GM23338 (cell line): Measurements from ENCODE around the gene HCN3. TPM values are rescaled to one million over a fixed set of nuclear protein-coding genes. Genes with fewer than 3 reads are reported as not detected.

Experiments used
- ATAC-seq: fragments of 200-7000 bp; cut with Tn5 transposase; 3 replicates; pipeline ENCODE4 v1.9.1; 2020
- DNase-seq: peaks from one replicate; pipeline ENCODE4 v3.0.0-alpha.2; 2015; ENCODE audit warnings: low spot score
- H2AFZ ChIP-seq: fragments of 200-600 bp; sonication (generic); 2 replicates; pipeline ENCODE4 v1.8.0; 2016; ENCODE audit warnings: antibody characterized with exemption, mild to moderate bottlenecking, moderate library complexity
- H3F3A ChIP-seq: fragments of 200-600 bp; sonication (generic); replicated peaks from 2 replicates; pipeline ENCODE4 v1.8.0; 2017; ENCODE audit warnings: antibody characterized with exemption, mixed run types, low read depth
- H3K27ac ChIP-seq: fragments of 200-600 bp; sonication (generic); 2 replicates; pipeline ENCODE4 v1.6.1; 2016; ENCODE audit warnings: low read depth
- H3K27me3 ChIP-seq: fragments of 200-600 bp; sonication (generic); 2 replicates; pipeline ENCODE4 v1.8.0; 2016; ENCODE audit warnings: mild to moderate bottlenecking, mixed run types, moderate library complexity; ENCODE audit not compliant: insufficient read depth
- H3K36me3 ChIP-seq: fragments of 200-600 bp; sonication (generic); 2 replicates; pipeline ENCODE4 v1.8.0; 2016; ENCODE audit warnings: mild to moderate bottlenecking; ENCODE audit not compliant: insufficient read depth
- H3K4me1 ChIP-seq: fragments of 200-600 bp; sonication (generic); 2 replicates; pipeline ENCODE4 v1.8.0; 2016; ENCODE audit warnings: mild to moderate bottlenecking, moderate library complexity; ENCODE audit not compliant: insufficient read depth
- H3K4me2 ChIP-seq: fragments of 200-600 bp; sonication (generic); 2 replicates; pipeline ENCODE4 v1.7.1; 2017; ENCODE audit warnings: mixed run types
- H3K4me3 ChIP-seq: fragments of 200-600 bp; sonication (generic); 2 replicates; pipeline ENCODE4 v1.6.1; 2016; ENCODE audit warnings: mixed run types
- H3K79me2 ChIP-seq: fragments of 200-600 bp; sonication (generic); replicated peaks from 2 replicates; pipeline ENCODE4 v1.8.0; 2017; ENCODE audit warnings: mild to moderate bottlenecking; ENCODE audit not compliant: insufficient read depth
- H3K9me2 ChIP-seq: fragments of 200-600 bp; sonication (generic); 2 replicates; pipeline ENCODE4 v1.8.0; 2017; ENCODE audit not compliant: insufficient read depth
- H4K20me1 ChIP-seq: fragments of 200-600 bp; sonication (generic); replicated peaks from 2 replicates; pipeline ENCODE4 v1.8.0; 2017; ENCODE audit warnings: mild to moderate bottlenecking; ENCODE audit not compliant: insufficient read depth
- H3K27ac Mint-ChIP-seq: 2 replicates; pipeline ENCODE4 v1.8.0; 2020; ENCODE audit warnings: inconsistent platforms, mild to moderate bottlenecking, moderate library complexity, mixed read lengths
- H3K27me3 Mint-ChIP-seq: 3 replicates; pipeline ENCODE4 v1.8.0; 2022; ENCODE audit warnings: low read depth, mild to moderate bottlenecking, moderate library complexity, mixed read lengths, inconsistent platforms; ENCODE audit not compliant: insufficient read depth, poor library complexity
- H3K36me3 Mint-ChIP-seq: 3 replicates; pipeline ENCODE4 v1.8.0; 2021; ENCODE audit warnings: low read depth, mild to moderate bottlenecking, inconsistent platforms, moderate library complexity, mixed read lengths
- H3K4me1 Mint-ChIP-seq: 3 replicates; pipeline ENCODE4 v1.8.0; 2020; ENCODE audit warnings: mild to moderate bottlenecking, inconsistent platforms, mixed read lengths
- H3K4me3 Mint-ChIP-seq: 3 replicates; pipeline ENCODE4 v1.8.0; 2021; ENCODE audit warnings: moderate library complexity, mild to moderate bottlenecking, inconsistent platforms, mixed read lengths
- H3K9me3 Mint-ChIP-seq: 3 replicates; pipeline ENCODE4 v1.8.0; 2020; ENCODE audit warnings: moderate library complexity, mild to moderate bottlenecking, inconsistent platforms, mixed read lengths
- CREB1 ChIP-seq: fragments of 250-450 bp; sonication (Bioruptor Pico); IDR thresholded peaks from 2 replicates; pipeline ENCODE4 v1.5.0; 2020; ENCODE audit warnings: low read depth, mild to moderate bottlenecking, moderate library complexity
- EZH2 ChIP-seq: fragments of 200-600 bp; sonication (generic); IDR thresholded peaks from one replicate; pipeline ENCODE4 v1.8.0; 2017; ENCODE audit warnings: antibody characterized with exemption, mild to moderate bottlenecking, low read depth; ENCODE audit not compliant: unreplicated experiment
- EZH2phosphoT487 ChIP-seq: fragments of 200-600 bp; sonication (generic); IDR thresholded peaks from one replicate; pipeline ENCODE4 v1.8.1; 2018; ENCODE audit warnings: antibody characterized with exemption; ENCODE audit not compliant: unreplicated experiment
- JUNB ChIP-seq: IDR thresholded peaks from one replicate; pipeline ENCODE4 v1.6.1; 2016; ENCODE audit warnings: antibody characterized with exemption; ENCODE audit not compliant: unreplicated experiment
- NANOG ChIP-seq: IDR thresholded peaks from 2 replicates; pipeline ENCODE4 v1.6.1; 2016; ENCODE audit warnings: antibody characterized with exemption, borderline replicate concordance
- POLR2AphosphoS5 ChIP-seq: IDR thresholded peaks from 2 replicates; pipeline ENCODE4 v1.6.1; 2016; ENCODE audit warnings: antibody characterized with exemption, low read depth
- STAT1 ChIP-seq: IDR thresholded peaks from one replicate; pipeline ENCODE4 v1.6.1; 2016; ENCODE audit warnings: antibody characterized with exemption; ENCODE audit not compliant: unreplicated experiment
- ZNF114 ChIP-seq: fragments of 250-450 bp; sonication (Bioruptor Pico); IDR thresholded peaks from 2 replicates; pipeline ENCODE4 v1.5.0; 2020; ENCODE audit warnings: mild to moderate bottlenecking, moderate library complexity
- ZNF331 ChIP-seq: fragments of 250-450 bp; sonication (Bioruptor Pico); IDR thresholded peaks from 2 replicates; pipeline ENCODE4 v1.5.0; 2020; ENCODE audit warnings: low read depth, mild to moderate bottlenecking, moderate library complexity
- polyA plus RNA-seq: library from polyadenylated mRNA; unstranded; fragments of >200 nt; fragmentation: Nextera tagmentation; extraction: Ambion mirVana; gene quantifications from 2 replicates; pipeline ENCODE4 v1.2.1, GENCODE V29; 2016
- total RNA-seq: library from RNA; depleted of rRNA; stranded (reverse); fragments of >200 nt; shearing (Covaris generic); gene quantifications from 2 replicates; pipeline ENCODE4 v1.2.3, GENCODE V29; 2014
- TF ChIP-seq, protein P1 (sequence below): IDR thresholded peaks from 2 replicates; pipeline ENCODE4 v1.6.1; 2016; ENCODE audit warnings: antibody characterized with exemption
- TF ChIP-seq, protein P2 (sequence below): fragments of 250-450 bp; sonication (Bioruptor Pico); IDR thresholded peaks from 2 replicates; pipeline ENCODE4 v1.5.0; 2020; ENCODE audit warnings: mild to moderate bottlenecking, moderate library complexity

HCN3 gene
- total and polyA plus RNA-seq, 2 experiments from 2014 or later = 3.4 to 4.9 TPM

DNA sequence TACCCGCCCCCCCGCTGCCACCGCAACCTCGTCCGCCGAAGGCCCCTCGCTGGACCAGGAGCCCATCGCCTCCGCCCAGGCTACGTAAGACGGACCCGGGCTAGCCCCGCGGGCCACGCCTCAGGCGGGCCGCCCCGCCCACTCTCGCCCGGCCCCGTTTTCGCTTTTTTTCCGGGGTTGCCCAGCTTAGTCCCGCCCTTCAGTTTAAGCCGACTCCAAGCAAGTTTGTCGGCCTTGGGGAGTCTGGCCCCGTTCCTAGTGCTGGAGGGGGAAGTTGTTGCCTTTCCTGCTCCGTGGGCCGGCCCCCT lies 46.4 kb downstream of the HCN3 start:
- peaks cover 37% of the 10 kb centered on the region for H3F3A ChIP-seq
- H3K4me3 ChIP-seq = peak overlapping the region; percentile 99
- H3K27ac ChIP-seq = peak overlapping the region; percentile 96
- Mint-ChIP-seq H3K27ac (peak overlapping the region; percentile 75; the same call in 1 of the 2 replicates), H3K36me3 (peaks cover 25% of the 10 kb centered on the region), H3K4me1 (peaks cover 41% of the 10 kb centered on the region), H3K9me3 (no peaks in the 10 kb centered on the region), H3K27me3 (peaks cover 18% of the 10 kb centered on the region), H3K4me3 (peak overlapping the region; percentile 95)
- H2AFZ ChIP-seq = peak overlapping the region; percentile 96
- peak; percentile 91 for DNase-seq
- peak; percentile 33 for ATAC-seq
- no peaks in the 10 kb centered on the region for H3K9me2 ChIP-seq
- peak overlapping the region; percentile 99 for H3K4me2 ChIP-seq
- H3K4me1 ChIP-seq = peaks cover 27% of the 10 kb centered on the region
- 0 out of 2 replicates have a peak, but pooled peaks cover 5% of the 10 kb centered on the region for H3K79me2 ChIP-seq
- H3K27me3 ChIP-seq = peaks cover 7% of the 10 kb centered on the region
- H4K20me1 ChIP-seq = peaks cover 3% of the 10 kb centered on the region
- TF ChIP-seq JUNB = no peak
- TF ChIP-seq EZH2 = no peak
- TF ChIP-seq, protein P1, sequence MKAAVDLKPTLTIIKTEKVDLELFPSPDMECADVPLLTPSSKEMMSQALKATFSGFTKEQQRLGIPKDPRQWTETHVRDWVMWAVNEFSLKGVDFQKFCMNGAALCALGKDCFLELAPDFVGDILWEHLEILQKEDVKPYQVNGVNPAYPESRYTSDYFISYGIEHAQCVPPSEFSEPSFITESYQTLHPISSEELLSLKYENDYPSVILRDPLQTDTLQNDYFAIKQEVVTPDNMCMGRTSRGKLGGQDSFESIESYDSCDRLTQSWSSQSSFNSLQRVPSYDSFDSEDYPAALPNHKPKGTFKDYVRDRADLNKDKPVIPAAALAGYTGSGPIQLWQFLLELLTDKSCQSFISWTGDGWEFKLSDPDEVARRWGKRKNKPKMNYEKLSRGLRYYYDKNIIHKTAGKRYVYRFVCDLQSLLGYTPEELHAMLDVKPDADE = no peak
- TF ChIP-seq ZNF331 (CRISPR knock-in tag) = no peak
- no peak for TF ChIP-seq EZH2phosphoT487
- no peak for TF ChIP-seq CREB1 (CRISPR knock-in tag)
- TF ChIP-seq POLR2AphosphoS5 = no peak
- H3K36me3 ChIP-seq = peaks cover 23% of the 10 kb centered on the region

DNA sequence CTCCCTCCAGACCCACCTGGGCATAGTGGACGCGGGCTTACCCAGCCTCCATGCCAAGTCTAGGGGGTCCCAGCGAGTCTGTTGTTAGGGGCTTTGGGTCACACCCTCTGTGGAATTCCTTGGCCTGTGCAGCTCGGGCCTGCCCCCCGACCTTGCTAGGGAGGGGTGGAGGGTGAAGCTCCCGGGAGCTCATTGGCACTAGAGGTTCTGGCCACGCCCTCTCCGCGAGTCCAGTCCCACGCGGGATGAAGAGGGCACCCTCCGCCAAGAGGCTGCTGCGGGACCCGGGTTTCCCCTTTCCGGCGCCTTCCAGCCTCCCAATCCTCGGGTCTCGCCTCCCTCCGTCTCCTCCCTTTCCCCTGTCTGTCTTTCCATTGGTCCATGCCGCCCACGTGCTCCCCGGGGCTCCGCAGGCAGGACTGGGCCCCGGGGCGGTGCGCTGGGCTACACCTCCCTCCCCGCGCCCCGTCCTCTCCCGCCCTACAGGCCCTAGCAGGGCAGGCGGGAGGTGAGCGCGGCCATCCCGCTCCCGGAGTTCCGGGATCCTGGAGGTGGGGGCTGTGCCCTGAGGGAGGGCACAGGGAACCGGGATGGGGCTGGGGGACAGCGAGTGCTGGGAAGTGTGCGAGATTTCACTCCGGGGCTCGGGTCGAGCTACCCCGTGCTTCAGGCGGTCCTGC lies 46.9 kb downstream of the HCN3 start:
- H3K27ac Mint-ChIP-seq = peak overlapping the region; percentile 75; the same call in 1 of the 2 replicates
- peak overlapping the region; percentile 99 for H3K4me3 ChIP-seq
- TF ChIP-seq EZH2phosphoT487 (no peak), ZNF331 (CRISPR knock-in tag) (no peak), STAT1 (no peak), POLR2AphosphoS5 (peak; percentile 85), NANOG (no peak), JUNB (no peak), CREB1 (CRISPR knock-in tag) (no peak), ZNF114 (no peak), EZH2 (no peak)
- TF ChIP-seq, protein P2, sequence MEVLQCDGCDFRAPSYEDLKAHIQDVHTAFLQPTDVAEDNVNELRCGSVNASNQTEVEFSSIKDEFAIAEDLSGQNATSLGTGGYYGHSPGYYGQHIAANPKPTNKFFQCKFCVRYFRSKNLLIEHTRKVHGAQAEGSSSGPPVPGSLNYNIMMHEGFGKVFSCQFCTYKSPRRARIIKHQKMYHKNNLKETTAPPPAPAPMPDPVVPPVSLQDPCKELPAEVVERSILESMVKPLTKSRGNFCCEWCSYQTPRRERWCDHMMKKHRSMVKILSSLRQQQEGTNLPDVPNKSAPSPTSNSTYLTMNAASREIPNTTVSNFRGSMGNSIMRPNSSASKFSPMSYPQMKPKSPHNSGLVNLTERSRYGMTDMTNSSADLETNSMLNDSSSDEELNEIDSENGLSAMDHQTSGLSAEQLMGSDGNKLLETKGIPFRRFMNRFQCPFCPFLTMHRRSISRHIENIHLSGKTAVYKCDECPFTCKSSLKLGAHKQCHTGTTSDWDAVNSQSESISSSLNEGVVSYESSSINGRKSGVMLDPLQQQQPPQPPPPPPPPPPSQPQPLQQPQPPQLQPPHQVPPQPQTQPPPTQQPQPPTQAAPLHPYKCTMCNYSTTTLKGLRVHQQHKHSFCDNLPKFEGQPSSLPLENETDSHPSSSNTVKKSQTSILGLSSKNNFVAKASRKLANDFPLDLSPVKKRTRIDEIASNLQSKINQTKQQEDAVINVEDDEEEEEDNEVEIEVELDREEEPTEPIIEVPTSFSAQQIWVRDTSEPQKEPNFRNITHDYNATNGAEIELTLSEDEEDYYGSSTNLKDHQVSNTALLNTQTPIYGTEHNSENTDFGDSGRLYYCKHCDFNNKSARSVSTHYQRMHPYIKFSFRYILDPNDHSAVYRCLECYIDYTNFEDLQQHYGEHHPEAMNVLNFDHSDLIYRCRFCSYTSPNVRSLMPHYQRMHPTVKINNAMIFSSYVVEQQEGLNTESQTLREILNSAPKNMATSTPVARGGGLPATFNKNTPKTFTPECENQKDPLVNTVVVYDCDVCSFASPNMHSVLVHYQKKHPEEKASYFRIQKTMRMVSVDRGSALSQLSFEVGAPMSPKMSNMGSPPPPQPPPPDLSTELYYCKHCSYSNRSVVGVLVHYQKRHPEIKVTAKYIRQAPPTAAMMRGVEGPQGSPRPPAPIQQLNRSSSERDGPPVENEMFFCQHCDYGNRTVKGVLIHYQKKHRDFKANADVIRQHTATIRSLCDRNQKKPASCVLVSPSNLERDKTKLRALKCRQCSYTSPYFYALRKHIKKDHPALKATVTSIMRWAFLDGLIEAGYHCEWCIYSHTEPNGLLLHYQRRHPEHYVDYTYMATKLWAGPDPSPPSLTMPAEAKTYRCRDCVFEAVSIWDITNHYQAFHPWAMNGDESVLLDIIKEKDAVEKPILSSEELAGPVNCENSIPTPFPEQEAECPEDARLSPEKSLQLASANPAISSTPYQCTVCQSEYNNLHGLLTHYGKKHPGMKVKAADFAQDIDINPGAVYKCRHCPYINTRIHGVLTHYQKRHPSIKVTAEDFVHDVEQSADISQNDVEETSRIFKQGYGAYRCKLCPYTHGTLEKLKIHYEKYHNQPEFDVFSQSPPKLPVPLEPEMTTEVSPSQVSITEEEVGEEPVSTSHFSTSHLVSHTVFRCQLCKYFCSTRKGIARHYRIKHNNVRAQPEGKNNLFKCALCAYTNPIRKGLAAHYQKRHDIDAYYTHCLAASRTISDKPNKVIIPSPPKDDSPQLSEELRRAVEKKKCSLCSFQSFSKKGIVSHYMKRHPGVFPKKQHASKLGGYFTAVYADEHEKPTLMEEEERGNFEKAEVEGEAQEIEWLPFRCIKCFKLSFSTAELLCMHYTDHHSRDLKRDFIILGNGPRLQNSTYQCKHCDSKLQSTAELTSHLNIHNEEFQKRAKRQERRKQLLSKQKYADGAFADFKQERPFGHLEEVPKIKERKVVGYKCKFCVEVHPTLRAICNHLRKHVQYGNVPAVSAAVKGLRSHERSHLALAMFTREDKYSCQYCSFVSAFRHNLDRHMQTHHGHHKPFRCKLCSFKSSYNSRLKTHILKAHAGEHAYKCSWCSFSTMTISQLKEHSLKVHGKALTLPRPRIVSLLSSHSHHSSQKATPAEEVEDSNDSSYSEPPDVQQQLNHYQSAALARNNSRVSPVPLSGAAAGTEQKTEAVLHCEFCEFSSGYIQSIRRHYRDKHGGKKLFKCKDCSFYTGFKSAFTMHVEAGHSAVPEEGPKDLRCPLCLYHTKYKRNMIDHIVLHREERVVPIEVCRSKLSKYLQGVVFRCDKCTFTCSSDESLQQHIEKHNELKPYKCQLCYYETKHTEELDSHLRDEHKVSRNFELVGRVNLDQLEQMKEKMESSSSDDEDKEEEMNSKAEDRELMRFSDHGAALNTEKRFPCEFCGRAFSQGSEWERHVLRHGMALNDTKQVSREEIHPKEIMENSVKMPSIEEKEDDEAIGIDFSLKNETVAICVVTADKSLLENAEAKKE (CRISPR knock-in tag) = no peak

More for the DNA sequence above, 46.9 kb downstream of the HCN3 start:
- H3K79me2 ChIP-seq = 0 out of 2 replicates have a peak, but pooled peaks cover 5% of the 10 kb centered on the region
- H3K27ac ChIP-seq = peak overlapping the region; percentile 96
- H3F3A ChIP-seq = peaks cover 32% of the 10 kb centered on the region
- peak overlapping the region; percentile 96 for H2AFZ ChIP-seq
- peaks cover 24% of the 10 kb centered on the region for H3K4me1 ChIP-seq
- H3K27me3 ChIP-seq = peaks cover 7% of the 10 kb centered on the region
- H3K36me3 Mint-ChIP-seq = peaks cover 22% of the 10 kb centered on the region
- H3K36me3 ChIP-seq = peaks cover 18% of the 10 kb centered on the region
- H3K9me3 Mint-ChIP-seq = no peaks in the 10 kb centered on the region
- peak overlapping the region; percentile 95 for H3K4me3 Mint-ChIP-seq
- ATAC-seq = peak; percentile 66
- no peaks in the 10 kb centered on the region for H3K9me2 ChIP-seq
- H4K20me1 ChIP-seq = no peaks in the 10 kb centered on the region; the same call in none of the 2 replicates
- peaks cover 37% of the 10 kb centered on the region for H3K4me1 Mint-ChIP-seq
- peak; percentile 97 for DNase-seq
- peak overlapping the region; percentile 99 for H3K4me2 ChIP-seq
- H3K27me3 Mint-ChIP-seq = peaks cover 18% of the 10 kb centered on the region
